COLO829 (cell line): ENCODE results near the gene MTFP1.
A peak's percentile ranks its signal among the peaks of the same experiment; 100 is the strongest.
"Not testable (repeated sequence)": the region's sequence is repeated elsewhere in the genome, so short reads cannot be mapped to it uniquely, and the experiment has no call there.

ENCODE experiments used
- DNase-seq: peaks from one replicate; pipeline ENCODE4 v3.0.0; 2012; ENCODE audit warnings: low spot score

Gene MTFP1

GRCh38 chr22:30425616-30426387 lies at the start of gene MTFP1:
MTFP1 (plus strand) TSS chr22:30425768; CDS start chr22:30425880, 112 bp downstream.
- peak; percentile 68 for DNase-seq

GRCh38 chr22:30380011-30380410 lies 45.6 kb upstream of the MTFP1 start:
- no peak for DNase-seq

GRCh38 chr22:30381264-30381663 lies 44.3 kb upstream of the MTFP1 start:
- DNase-seq, result no peak

GRCh38 chr22:30382340-30382739 lies 43.2 kb upstream of the MTFP1 start:
- DNase-seq, result no peak

- DNase-seq, result no peak
Measured at GRCh38 chr22:30383061-30383460, 42.5 kb upstream of the MTFP1 start.

GRCh38 chr22:30385942-30386341 lies 39.6 kb upstream of the MTFP1 start:
- DNase-seq, result no peak

GRCh38 chr22:30386608-30386959 lies 39.0 kb upstream of the MTFP1 start:
- DNase-seq, result no peak

- DNase-seq, result peak; percentile 89
Measured at GRCh38 chr22:30386960-30387827, 38.4 kb upstream of the MTFP1 start, which contains the start of gene RNF215. RNF215 (minus strand) TSS chr22:30387411; CDS start chr22:30387313, 98 bp downstream.

- peak; percentile 68 for DNase-seq
Measured at GRCh38 chr22:30390974-30391691, 34.4 kb upstream of the MTFP1 start.

- DNase-seq, result no peak
Measured at GRCh38 chr22:30392661-30393321, 32.8 kb upstream of the MTFP1 start.

- no peak for DNase-seq
Measured at GRCh38 chr22:30393322-30393680, 32.3 kb upstream of the MTFP1 start.

- no peak for DNase-seq
Measured at GRCh38 chr22:30393885-30394284, 31.7 kb upstream of the MTFP1 start.

- peak; percentile 63 for DNase-seq
Measured at GRCh38 chr22:30396871-30397655, 28.5 kb upstream of the MTFP1 start, which contains the start of gene SEC14L2. SEC14L2 (plus strand) TSS chr22:30397018; CDS start chr22:30397117, 99 bp downstream.

- DNase-seq, result no peak
Measured at GRCh38 chr22:30397656-30398635, 27.6 kb upstream of the MTFP1 start.

- DNase-seq, result no peak
Measured at GRCh38 chr22:30398685-30399680, 26.6 kb upstream of the MTFP1 start.

- DNase-seq, result no peak
Measured at GRCh38 chr22:30399718-30400117, 25.9 kb upstream of the MTFP1 start.

GRCh38 chr22:30400159-30400558 lies 25.4 kb upstream of the MTFP1 start:
- no peak for DNase-seq

GRCh38 chr22:30401024-30401423 lies 24.5 kb upstream of the MTFP1 start:
- not testable (repeated sequence) for DNase-seq
